ENCODE data around the gene ZNF185. TPM values are rescaled to one million over a fixed set of nuclear protein-coding genes. Genes with fewer than 3 reads are reported as not detected.

The ZNF185 gene
- total RNA-seq, 1 donor from 2014 or later: 1.4 TPM

GRCh38 chrX:152943826-152944225 lies 46.0 kb downstream of the ZNF185 start:
- no peak for DNase-seq (ENCODE audit: low spot score)
- intact Hi-C loops (cut with DNase I): no loop called here

- DNase-seq (ENCODE audit: low spot score): no peak
- intact Hi-C loops (cut with DNase I): no loop called here
These were observed 47.4 kb downstream of the ZNF185 start for GRCh38 chrX:152945021-152945979.

- intact Hi-C loops (cut with DNase I): no loop called here
- no peak for DNase-seq (ENCODE audit: low spot score)
These were observed 48.8 kb downstream of the ZNF185 start for GRCh38 chrX:152946681-152947080.

Other genes with a start within 250 kb of the ZNF185 start
- not detected for gene MAGEA3, start 199.3 kb upstream of the ZNF185 start, total RNA-seq
- not detected for gene CSAG2, start 188.8 kb upstream of the ZNF185 start, total RNA-seq
- not detected for gene MAGEA2B, start 183.4 kb upstream of the ZNF185 start, total RNA-seq
- gene CSAG1, start 164.3 kb upstream of the ZNF185 start, total RNA-seq: not detected
- not detected for gene MAGEA12, start 164.3 kb upstream of the ZNF185 start, total RNA-seq
- gene MAGEA2, start 144.2 kb upstream of the ZNF185 start, total RNA-seq: not detected
- gene CSAG3, start 138.8 kb upstream of the ZNF185 start, total RNA-seq: not detected
- not detected for gene MAGEA6, start 128.4 kb upstream of the ZNF185 start, total RNA-seq
- gene CETN2, start 67.3 kb upstream of the ZNF185 start, total RNA-seq: 22.3 TPM
- 12.5 TPM for gene NSDHL, start 67.0 kb upstream of the ZNF185 start, total RNA-seq
- not detected for gene PNMA5, start 96.0 kb downstream of the ZNF185 start, total RNA-seq
- 0.48 TPM for gene PNMA3, start 158.4 kb downstream of the ZNF185 start, total RNA-seq
- 0.78 TPM for gene PNMA6A, start 174.4 kb downstream of the ZNF185 start, total RNA-seq

All from cardiac septum (tissue), 1 donor.